Measurements from ENCODE around the gene KDF1.
"Not testable (repeated sequence)": the region's sequence is repeated elsewhere in the genome, so short reads cannot be mapped to it uniquely, and the experiment has no call there.

Gene KDF1

DNA sequence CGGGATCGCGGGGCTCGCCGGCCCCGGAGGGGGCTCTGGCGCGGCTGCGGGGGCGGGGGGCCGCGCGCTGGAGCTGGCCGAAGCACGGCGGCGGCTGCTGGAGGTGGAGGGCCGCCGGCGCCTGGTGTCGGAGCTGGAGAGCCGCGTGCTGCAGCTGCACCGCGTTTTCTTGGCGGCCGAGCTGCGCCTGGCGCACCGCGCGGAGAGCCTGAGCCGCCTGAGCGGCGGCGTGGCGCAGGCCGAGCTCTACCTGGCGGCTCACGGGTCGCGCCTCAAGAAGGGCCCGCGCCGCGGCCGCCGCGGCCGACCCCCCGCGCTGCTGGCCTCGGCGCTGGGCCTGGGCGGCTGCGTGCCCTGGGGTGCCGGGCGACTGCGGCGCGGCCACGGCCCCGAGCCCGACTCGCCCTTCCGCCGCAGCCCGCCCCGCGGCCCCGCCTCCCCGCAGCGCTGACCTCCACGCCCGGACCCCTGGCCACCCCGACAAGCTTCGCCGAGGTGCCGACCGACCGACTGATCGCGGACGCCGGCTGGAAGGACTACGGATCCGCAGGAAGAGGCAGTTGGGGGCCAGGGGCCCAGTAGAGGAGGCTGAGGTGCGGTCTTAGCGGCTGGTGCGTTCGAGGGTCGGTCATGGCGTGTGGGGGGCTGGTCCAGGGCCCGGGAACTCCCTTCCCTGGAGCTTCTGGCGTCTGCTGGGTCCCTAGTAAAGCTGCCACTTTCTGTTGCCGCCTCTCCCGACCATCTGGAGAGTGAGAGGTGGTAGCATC lies 33.9 kb upstream of the KDF1 start:
- Histone ChIP-seq H3K9me3 (ENCODE audit: control insufficient read depth in 1 of 2, low read length in 2 of 2) (no peaks in the 10 kb centered on the region), H3K4me3 (ENCODE audit: low read depth in 1 of 2, low read length in 2 of 2) (peak overlapping the region; percentile 49 to 65), H3K27me3 (ENCODE audit: control insufficient read depth in 1 of 2, insufficient read depth in 2 of 2, low read length in 2 of 2) (peaks cover 20 to 44% of the 10 kb centered on the region in 2 donors), H3K4me1 (ENCODE audit: control insufficient read depth in 1 of 2, insufficient read depth in 2 of 2, low read length in 2 of 2) (peaks cover 28% of the 10 kb centered on the region in 2 donors), H3K36me3 (ENCODE audit: control insufficient read depth in 1 of 2, insufficient read depth in 2 of 2, low read length in 2 of 2) (no peaks in the 10 kb centered on the region), H3K9ac (ENCODE audit: low read depth in 1 of 2, low read length in 2 of 2) (peak overlapping the region in 1 of 2 donors; percentile 6), H3K27ac (ENCODE audit: low read depth, low read length) (peak overlapping the region; percentile 20)

DNA sequence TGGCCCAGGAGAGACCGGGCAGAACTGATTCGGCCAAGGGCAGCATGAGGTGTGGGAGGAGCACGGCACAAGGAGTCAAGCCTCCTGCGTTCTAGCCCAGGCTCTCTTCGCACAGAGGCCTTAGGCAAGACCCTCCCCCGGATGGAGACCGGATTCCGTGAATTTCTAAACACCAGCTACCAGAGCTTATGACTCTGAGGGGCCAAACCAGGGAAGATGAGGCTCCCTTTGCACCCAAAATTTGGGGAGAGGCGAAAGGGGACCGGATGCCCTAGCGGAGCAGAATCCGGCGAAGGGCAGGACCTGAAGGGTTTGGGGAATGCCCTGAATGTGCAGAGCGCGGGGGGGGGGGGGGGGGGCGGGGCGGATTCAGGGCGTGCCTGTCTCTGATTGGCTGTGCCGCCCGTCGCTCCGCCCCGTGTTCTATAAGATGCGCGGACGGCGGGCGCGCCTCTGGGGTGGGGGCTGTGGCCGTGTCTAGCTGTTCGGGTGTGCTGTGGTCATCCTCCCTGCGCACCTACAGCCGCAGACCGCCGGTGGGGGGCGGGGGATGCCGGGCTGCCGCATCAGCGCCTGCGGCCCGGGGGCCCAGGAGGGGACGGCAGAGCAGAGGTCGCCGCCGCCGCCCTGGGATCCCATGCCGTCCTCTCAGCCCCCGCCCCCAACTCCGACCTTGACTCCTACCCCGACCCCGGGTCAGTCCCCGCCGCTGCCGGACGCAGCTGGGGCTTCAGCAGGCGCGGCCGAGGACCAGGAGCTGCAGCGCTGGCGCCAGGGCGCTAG lies 33.2 kb upstream of the KDF1 start, which contains the start of gene TRNP1:
TRNP1 (plus strand) TSS at position 456 of the 783 bp plus-strand sequence; CDS start at position 551, 95 bp downstream.
- H3K27me3 ChIP-seq (ENCODE audit: control insufficient read depth in 1 of 2, insufficient read depth in 2 of 2, low read length in 2 of 2), result peaks cover 20 to 44% of the 10 kb centered on the region in 2 donors

DNA sequence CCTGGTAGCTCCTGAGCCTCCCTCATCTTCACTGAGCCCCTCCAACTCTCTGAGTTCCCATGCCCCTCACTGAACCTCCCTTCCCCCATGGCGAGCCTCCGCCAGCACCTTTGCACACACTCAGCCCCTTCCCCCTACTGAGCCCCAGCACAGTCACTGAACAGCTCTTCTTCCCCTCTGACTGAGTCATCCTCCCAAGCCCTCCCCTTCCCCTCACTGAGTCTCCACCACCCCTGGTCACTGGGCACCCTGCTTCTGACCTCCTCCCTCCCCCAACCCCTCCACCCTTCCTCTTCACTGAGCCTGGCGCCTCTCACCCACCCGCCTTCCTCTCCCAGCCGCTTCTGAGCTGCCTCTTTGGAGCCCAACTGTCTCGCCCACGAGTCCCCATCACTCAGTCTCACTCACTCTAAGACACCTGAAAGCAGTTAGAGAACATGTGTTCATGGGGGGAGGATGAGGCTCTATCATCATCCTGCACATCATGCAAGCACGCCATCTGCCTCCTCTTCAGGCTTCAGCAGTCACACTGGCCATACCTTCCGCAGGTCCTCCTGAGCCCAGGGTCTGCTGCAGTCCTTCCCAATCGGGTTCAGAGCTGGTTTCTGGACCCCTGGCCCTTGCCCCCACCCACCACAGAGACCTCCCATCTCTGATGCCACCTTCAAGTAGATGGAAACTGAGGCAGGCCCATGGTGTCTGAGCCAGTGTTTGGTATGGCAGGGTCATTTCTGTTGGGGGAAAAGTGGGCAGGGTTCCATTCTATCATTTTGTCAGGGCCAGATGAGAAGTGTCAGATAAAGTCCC lies 31.2 kb upstream of the KDF1 start:
- no peaks in the 10 kb centered on the region for H3K36me3 ChIP-seq (ENCODE audit: control insufficient read depth in 1 of 2, insufficient read depth in 2 of 2, low read length in 2 of 2)
- no peak overlapping the region for H3K9ac ChIP-seq (ENCODE audit: low read depth in 1 of 2, low read length in 2 of 2)
- peaks cover 20 to 41% of the 10 kb centered on the region in 2 donors for H3K27me3 ChIP-seq (ENCODE audit: control insufficient read depth in 1 of 2, insufficient read depth in 2 of 2, low read length in 2 of 2)
- peaks cover 20 to 23% of the 10 kb centered on the region in 2 donors for H3K4me1 ChIP-seq (ENCODE audit: control insufficient read depth in 1 of 2, insufficient read depth in 2 of 2, low read length in 2 of 2)
- no peaks in the 10 kb centered on the region for H3K9me3 ChIP-seq (ENCODE audit: control insufficient read depth in 1 of 2, low read length in 2 of 2)
- H3K27ac ChIP-seq (ENCODE audit: low read depth, low read length), result no peak overlapping the region
- H3K4me3 ChIP-seq (ENCODE audit: low read depth in 1 of 2, low read length in 2 of 2), result no peak overlapping the region

More for the DNA sequence above, 33.2 kb upstream of the KDF1 start, which contains the start of gene TRNP1:
- Histone ChIP-seq H3K9me3 (ENCODE audit: control insufficient read depth in 1 of 2, low read length in 2 of 2) (no peaks in the 10 kb centered on the region), H3K9ac (ENCODE audit: low read depth in 1 of 2, low read length in 2 of 2) (peak within 1 kb of the TSS in 1 of 2 donors; percentile 33), H3K27ac (ENCODE audit: low read depth, low read length) (peak within 1 kb of the TSS; percentile 20), H3K36me3 (ENCODE audit: control insufficient read depth in 1 of 2, insufficient read depth in 2 of 2, low read length in 2 of 2) (no peaks in the 10 kb centered on the region), H3K4me3 (ENCODE audit: low read depth in 1 of 2, low read length in 2 of 2) (peak within 1 kb of the TSS; percentile 56 to 65), H3K4me1 (ENCODE audit: control insufficient read depth in 1 of 2, insufficient read depth in 2 of 2, low read length in 2 of 2) (peaks cover 27 to 28% of the 10 kb centered on the region in 2 donors)

DNA sequence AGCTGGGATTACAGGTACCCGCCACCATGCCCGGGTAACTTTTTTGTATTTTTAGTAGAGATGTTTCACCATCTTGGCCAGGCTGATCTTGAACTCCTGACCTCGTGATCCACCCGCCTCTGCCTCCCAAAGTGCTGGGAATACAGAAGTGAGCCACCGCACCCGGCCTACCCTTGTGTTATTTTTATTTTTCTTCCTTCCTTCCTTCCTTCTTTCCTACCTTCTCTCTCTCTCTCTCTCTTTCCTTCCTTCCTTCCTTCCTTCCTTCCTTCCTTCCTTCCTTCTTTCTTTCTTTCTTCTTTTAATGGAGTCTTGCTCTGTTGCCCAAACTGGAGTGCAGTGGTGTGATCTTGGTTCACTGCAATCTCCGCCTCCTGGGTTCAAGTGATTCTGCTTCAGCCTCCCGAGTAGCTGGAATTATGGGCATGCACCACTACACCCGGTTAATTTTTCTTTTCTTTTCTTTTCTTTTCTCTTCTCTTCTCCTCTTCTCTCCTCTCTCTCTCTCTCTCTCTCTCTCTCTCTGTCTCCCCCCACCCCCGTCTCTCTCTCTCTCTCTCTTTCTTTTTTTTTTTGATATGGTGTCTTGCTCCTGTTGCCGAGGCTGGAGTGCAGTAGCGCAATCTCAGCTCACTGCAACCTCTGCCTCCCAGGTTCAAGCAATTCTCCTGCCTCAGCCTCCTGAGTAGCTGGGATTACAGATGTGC lies 29.3 kb upstream of the KDF1 start:
- H3K4me1 ChIP-seq (ENCODE audit: control insufficient read depth in 1 of 2, insufficient read depth in 2 of 2, low read length in 2 of 2), result peaks cover 17 to 23% of the 10 kb centered on the region in 2 donors
- not testable (repeated sequence) for H3K9me3 ChIP-seq (ENCODE audit: control insufficient read depth in 1 of 2, low read length in 2 of 2); H3K36me3 ChIP-seq (ENCODE audit: control insufficient read depth in 1 of 2, insufficient read depth in 2 of 2, low read length in 2 of 2); H3K27ac ChIP-seq (ENCODE audit: low read depth, low read length); H3K4me3 ChIP-seq (ENCODE audit: low read depth in 1 of 2, low read length in 2 of 2); H3K9ac ChIP-seq (ENCODE audit: low read depth in 1 of 2, low read length in 2 of 2)
- H3K27me3 ChIP-seq (ENCODE audit: control insufficient read depth in 1 of 2, insufficient read depth in 2 of 2, low read length in 2 of 2), result peaks cover 12 to 22% of the 10 kb centered on the region in 2 donors

DNA sequence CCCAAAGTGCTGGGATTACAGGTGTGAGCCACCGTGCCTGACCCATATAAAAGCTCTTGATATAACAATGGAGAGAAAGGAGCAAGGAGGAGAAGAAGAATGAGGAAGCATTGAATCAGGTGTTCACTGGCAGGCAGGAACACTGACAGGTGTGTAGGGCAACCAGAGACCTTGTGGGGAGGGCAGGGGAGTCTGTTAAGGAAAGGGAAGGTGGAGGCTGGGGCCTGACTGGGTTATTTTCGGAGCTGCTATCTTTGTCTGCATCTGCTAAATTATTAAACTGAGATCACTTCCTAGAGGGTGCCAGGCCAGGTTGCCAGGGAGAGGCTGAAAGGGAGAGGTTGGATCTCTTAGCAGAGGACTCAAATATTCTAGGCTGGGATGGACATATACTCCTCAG lies 26.4 kb upstream of the KDF1 start:
- H3K4me1 ChIP-seq (ENCODE audit: control insufficient read depth in 1 of 2, insufficient read depth in 2 of 2, low read length in 2 of 2), result peaks cover 8 to 18% of the 10 kb centered on the region in 2 donors
- no peaks in the 10 kb centered on the region for H3K9me3 ChIP-seq (ENCODE audit: control insufficient read depth in 1 of 2, low read length in 2 of 2)
- H3K27me3 ChIP-seq (ENCODE audit: control insufficient read depth in 1 of 2, insufficient read depth in 2 of 2, low read length in 2 of 2), result peaks cover 0 to 6% of the 10 kb centered on the region in 2 donors
- H3K9ac ChIP-seq (ENCODE audit: low read depth in 1 of 2, low read length in 2 of 2), result no peak overlapping the region
- no peak overlapping the region for H3K4me3 ChIP-seq (ENCODE audit: low read depth in 1 of 2, low read length in 2 of 2)
- H3K27ac ChIP-seq (ENCODE audit: low read depth, low read length), result no peak overlapping the region
- H3K36me3 ChIP-seq (ENCODE audit: control insufficient read depth in 1 of 2, insufficient read depth in 2 of 2, low read length in 2 of 2), result no peaks in the 10 kb centered on the region

DNA sequence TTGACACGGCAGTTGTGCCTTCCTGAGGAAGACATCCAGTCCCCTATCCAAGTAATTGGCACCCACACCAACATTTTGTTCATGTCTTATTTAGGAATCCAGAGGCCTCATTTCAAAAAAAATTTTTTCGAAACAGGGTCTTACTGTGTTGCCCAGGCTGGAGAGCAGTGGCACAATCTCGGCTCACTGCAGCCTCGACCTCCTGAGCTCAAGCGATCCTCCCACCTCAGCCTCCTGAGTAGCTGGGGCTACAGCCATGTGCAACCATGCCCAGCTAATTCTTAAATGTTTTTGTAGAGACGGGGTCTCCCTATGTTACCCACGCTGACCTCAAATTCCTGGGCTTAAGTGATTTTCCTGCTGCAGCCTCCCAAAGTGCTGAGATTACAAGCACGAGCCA lies 24.0 kb upstream of the KDF1 start:
- Histone ChIP-seq H3K27me3 (ENCODE audit: control insufficient read depth in 1 of 2, insufficient read depth in 2 of 2, low read length in 2 of 2) (no peaks in the 10 kb centered on the region), H3K9ac (ENCODE audit: low read depth in 1 of 2, low read length in 2 of 2) (no peak overlapping the region), H3K9me3 (ENCODE audit: control insufficient read depth in 1 of 2, low read length in 2 of 2) (no peaks in the 10 kb centered on the region), H3K36me3 (ENCODE audit: control insufficient read depth in 1 of 2, insufficient read depth in 2 of 2, low read length in 2 of 2) (no peaks in the 10 kb centered on the region), H3K27ac (ENCODE audit: low read depth, low read length) (no peak overlapping the region), H3K4me3 (ENCODE audit: low read depth in 1 of 2, low read length in 2 of 2) (no peak overlapping the region), H3K4me1 (ENCODE audit: control insufficient read depth in 1 of 2, insufficient read depth in 2 of 2, low read length in 2 of 2) (peaks cover 0 to 7% of the 10 kb centered on the region in 2 donors)

DNA sequence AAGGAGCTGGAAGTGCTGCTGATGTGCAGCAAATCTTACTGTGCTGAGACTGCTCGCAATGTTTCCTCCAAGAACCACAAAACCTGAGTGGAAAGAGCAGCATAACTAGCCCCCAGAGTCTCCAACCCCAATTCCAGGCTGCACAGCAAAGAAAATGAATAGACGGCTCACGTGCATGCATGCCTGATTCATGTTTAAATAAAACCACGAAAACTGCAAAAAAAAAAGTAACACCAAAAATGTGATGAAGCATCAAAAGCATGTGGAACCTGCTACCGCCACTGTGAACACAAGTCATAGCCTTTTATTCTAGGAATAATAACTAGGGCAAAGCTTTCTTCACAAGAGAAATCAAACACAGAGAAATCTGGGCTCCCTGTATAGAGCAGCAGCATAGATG lies 23.6 kb upstream of the KDF1 start:
- H3K4me1 ChIP-seq (ENCODE audit: control insufficient read depth in 1 of 2, insufficient read depth in 2 of 2, low read length in 2 of 2), result peaks cover 0 to 7% of the 10 kb centered on the region in 2 donors

DNA sequence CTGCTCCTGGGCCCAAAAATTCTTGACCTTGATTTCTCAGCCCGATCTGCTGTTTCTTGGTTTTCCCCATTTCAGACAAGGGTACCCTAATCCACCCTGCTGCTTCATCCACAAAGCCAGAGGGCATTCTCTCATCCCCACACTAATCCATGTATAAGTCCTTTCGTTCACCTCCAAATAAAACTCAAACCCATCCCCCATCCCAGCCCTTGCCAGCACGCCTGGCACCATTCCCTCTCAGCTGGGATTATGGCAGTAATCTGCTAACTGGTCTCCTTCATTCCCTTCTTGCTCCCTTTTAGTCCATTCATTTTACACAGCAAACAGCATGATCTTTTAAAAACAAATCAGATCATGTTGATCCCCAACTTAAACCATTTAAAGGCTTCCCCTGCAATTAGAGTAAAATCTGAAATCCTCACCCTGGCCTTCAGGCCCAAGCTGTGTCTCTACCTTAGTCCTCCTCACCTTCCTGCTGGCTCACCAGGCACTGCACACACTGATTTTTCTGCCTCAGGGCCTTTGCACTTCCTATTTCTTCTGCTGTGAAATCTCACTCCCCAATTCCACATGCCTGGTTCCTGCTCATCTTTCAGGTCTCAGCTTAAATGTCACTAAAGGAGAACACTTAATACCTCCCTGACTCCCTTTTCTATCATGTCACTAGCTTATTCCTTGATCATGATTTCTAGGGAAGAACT lies 21.0 kb upstream of the KDF1 start:
- no peak overlapping the region for H3K27ac ChIP-seq (ENCODE audit: low read depth, low read length)
- no peaks in the 10 kb centered on the region for H3K27me3 ChIP-seq (ENCODE audit: control insufficient read depth in 1 of 2, insufficient read depth in 2 of 2, low read length in 2 of 2)
- H3K9ac ChIP-seq (ENCODE audit: low read depth in 1 of 2, low read length in 2 of 2), result no peak overlapping the region
- H3K4me3 ChIP-seq (ENCODE audit: low read depth in 1 of 2, low read length in 2 of 2), result no peak overlapping the region
- no peaks in the 10 kb centered on the region for H3K9me3 ChIP-seq (ENCODE audit: control insufficient read depth in 1 of 2, low read length in 2 of 2)
- peaks cover 0 to 5% of the 10 kb centered on the region in 2 donors for H3K4me1 ChIP-seq (ENCODE audit: control insufficient read depth in 1 of 2, insufficient read depth in 2 of 2, low read length in 2 of 2)
- no peaks in the 10 kb centered on the region for H3K36me3 ChIP-seq (ENCODE audit: control insufficient read depth in 1 of 2, insufficient read depth in 2 of 2, low read length in 2 of 2)

More for the DNA sequence above, 23.6 kb upstream of the KDF1 start:
- no peaks in the 10 kb centered on the region for H3K9me3 ChIP-seq (ENCODE audit: control insufficient read depth in 1 of 2, low read length in 2 of 2)
- H3K27ac ChIP-seq (ENCODE audit: low read depth, low read length), result no peak overlapping the region
- H3K4me3 ChIP-seq (ENCODE audit: low read depth in 1 of 2, low read length in 2 of 2), result no peak overlapping the region
- H3K36me3 ChIP-seq (ENCODE audit: control insufficient read depth in 1 of 2, insufficient read depth in 2 of 2, low read length in 2 of 2), result no peaks in the 10 kb centered on the region
- H3K9ac ChIP-seq (ENCODE audit: low read depth in 1 of 2, low read length in 2 of 2), result no peak overlapping the region
- no peaks in the 10 kb centered on the region for H3K27me3 ChIP-seq (ENCODE audit: control insufficient read depth in 1 of 2, insufficient read depth in 2 of 2, low read length in 2 of 2)

DNA sequence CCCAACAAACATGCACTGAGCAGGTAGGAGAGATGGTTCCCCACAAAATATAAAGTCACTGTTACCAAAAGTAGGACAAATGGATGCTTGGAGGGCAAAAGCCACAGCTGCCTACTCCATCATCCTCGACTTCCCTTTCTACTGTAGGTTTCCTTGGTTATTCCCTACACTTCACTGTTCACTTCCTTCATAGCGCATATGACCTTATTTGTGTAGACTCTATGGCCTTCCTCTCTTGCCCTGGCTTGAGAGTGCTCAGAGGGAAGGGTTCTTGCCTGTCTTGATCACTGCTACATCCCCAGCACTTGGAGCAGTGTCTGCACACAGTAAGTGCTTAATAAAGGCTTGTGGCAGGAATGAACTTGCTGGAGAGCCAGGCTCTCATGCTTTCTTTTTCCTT lies 18.6 kb upstream of the KDF1 start:
- no peak overlapping the region for H3K4me3 ChIP-seq (ENCODE audit: low read depth in 1 of 2, low read length in 2 of 2)
- H3K4me1 ChIP-seq (ENCODE audit: control insufficient read depth in 1 of 2, insufficient read depth in 2 of 2, low read length in 2 of 2), result peaks cover 0 to 5% of the 10 kb centered on the region in 2 donors
- H3K27me3 ChIP-seq (ENCODE audit: control insufficient read depth in 1 of 2, insufficient read depth in 2 of 2, low read length in 2 of 2), result no peaks in the 10 kb centered on the region
- H3K9me3 ChIP-seq (ENCODE audit: control insufficient read depth in 1 of 2, low read length in 2 of 2), result no peaks in the 10 kb centered on the region
- no peaks in the 10 kb centered on the region for H3K36me3 ChIP-seq (ENCODE audit: control insufficient read depth in 1 of 2, insufficient read depth in 2 of 2, low read length in 2 of 2)
- no peak overlapping the region for H3K27ac ChIP-seq (ENCODE audit: low read depth, low read length)
- H3K9ac ChIP-seq (ENCODE audit: low read depth in 1 of 2, low read length in 2 of 2), result no peak overlapping the region
